Naive thymus-derived CD4-positive, alpha-beta T cell (primary cell): ENCODE data around the gene DEUP1. TPM values are rescaled to one million over a fixed set of nuclear protein-coding genes. Genes with fewer than 3 reads are reported as not detected.
"Not testable (repeated sequence)": the region's sequence is repeated elsewhere in the genome, so short reads cannot be mapped to it uniquely, and the experiment has no call there.

ENCODE experiments used
- ATAC-seq: fragments of 150-1000 bp; cut with Tn5 transposase; 2 replicates; pipeline ENCODE4 v1.10.0; 2021; ENCODE audit warnings: mild to moderate bottlenecking, moderate library complexity
- CTCF ChIA-PET: fragments of 350-600 bp; sonication (Branson Sonifier 250); formaldehyde crosslinking; loops from one replicate; lab custom pipeline; 2021; ENCODE audit warnings: antibody characterized with exemption; lab: Charles Lee
- POLR2A ChIA-PET: fragments of 350-600 bp; sonication (Branson Sonifier 250); formaldehyde crosslinking; loops from one replicate; lab custom pipeline; 2021; ENCODE audit warnings: antibody characterized with exemption, inconsistent platforms; lab: Charles Lee
- DNase-seq, 9 donors: peaks; one replicate each; pipeline versions ENCODE4 v3.0.0 to v3.0.0-alpha.2; 2020 to 2022; ENCODE audit warnings: mixed read lengths in 1 of 9
- H3K27ac ChIP-seq: one replicate; pipeline ENCODE4 v1.7.0; 2013; ENCODE audit warnings: mild to moderate bottlenecking, low read depth, low read length, moderate library complexity
- H3K27me3 ChIP-seq, 2 donors: one replicate each; pipeline ENCODE4 v1.7.0; 2013; ENCODE audit warnings: low read length in 2 of 2, mild to moderate bottlenecking in 2 of 2, moderate library complexity in 2 of 2; ENCODE audit not compliant: control insufficient read depth in 2 of 2, insufficient read depth in 2 of 2
- H3K36me3 ChIP-seq, 3 experiments: 1 replicate in 2 of 3; 2 replicates in 1 of 3; pipeline ENCODE4 v1.7.0; 2013; ENCODE audit warnings: low read length in 3 of 3, mild to moderate bottlenecking in 3 of 3, moderate library complexity in 1 of 3; ENCODE audit not compliant: insufficient read depth in 3 of 3, control insufficient read depth in 2 of 3
- H3K4me1 ChIP-seq, 2 donors: one replicate each; pipeline ENCODE4 v1.7.0; 2013; ENCODE audit warnings: low read length in 2 of 2, mild to moderate bottlenecking in 2 of 2, moderate library complexity in 1 of 2; ENCODE audit not compliant: control insufficient read depth in 2 of 2, insufficient read depth in 2 of 2
- H3K4me3 ChIP-seq: 2 replicates; pipeline ENCODE4 v1.7.0; 2013; ENCODE audit warnings: mild to moderate bottlenecking, low read length
- H3K9me3 ChIP-seq, 3 experiments: 1 replicate in 2 of 3; 2 replicates in 1 of 3; pipeline ENCODE4 v1.7.0; 2013; ENCODE audit warnings: low read length in 3 of 3; ENCODE audit not compliant: control insufficient read depth in 2 of 3
- H3K27ac Mint-ChIP-seq, 9 donors: one replicate each; pipeline ENCODE4 v1.8.0; 2020 to 2022; ENCODE audit warnings: mixed read lengths in 9 of 9, mild to moderate bottlenecking in 8 of 9, moderate library complexity in 5 of 9, inconsistent platforms in 2 of 9
- H3K27me3 Mint-ChIP-seq, 5 donors: one replicate each; pipeline ENCODE4 v1.8.0; 2021 to 2022; ENCODE audit warnings: mixed read lengths in 5 of 5, mild to moderate bottlenecking in 1 of 5
- H3K36me3 Mint-ChIP-seq, 5 donors: one replicate each; pipeline ENCODE4 v1.8.0; 2020 to 2022; ENCODE audit warnings: mixed read lengths in 5 of 5, mild to moderate bottlenecking in 3 of 5, inconsistent platforms in 1 of 5
- H3K4me1 Mint-ChIP-seq, 7 donors: one replicate each; pipeline ENCODE4 v1.8.0; 2020 to 2022; ENCODE audit warnings: mixed read lengths in 7 of 7, mild to moderate bottlenecking in 3 of 7, inconsistent platforms in 1 of 7
- H3K4me3 Mint-ChIP-seq, 10 donors: one replicate each; pipeline ENCODE4 v1.8.0; 2020 to 2022; ENCODE audit warnings: mild to moderate bottlenecking in 10 of 10, mixed read lengths in 10 of 10, moderate library complexity in 6 of 10, inconsistent platforms in 2 of 10
- H3K9me3 Mint-ChIP-seq, 11 donors: one replicate each; pipeline ENCODE4 v1.8.0; 2020 to 2022; ENCODE audit warnings: mixed read lengths in 11 of 11, mild to moderate bottlenecking in 4 of 11, inconsistent platforms in 1 of 11, moderate library complexity in 1 of 11
- intact Hi-C, 2 donors: fragments of 100-400 bp; cut with micrococcal nuclease; formaldehyde crosslinking; loops; one replicate each; pipeline ENCODE4 v1.15.1; 2023
- polyA plus RNA-seq, 2 donors: library from polyadenylated mRNA; unstranded; fragments of 300-500 nt; fragmentation: Illumina TruSeq; gene quantifications; one replicate each; pipeline ENCODE4 v1.2.3, GENCODE V29; 2021
- total RNA-seq, 6 experiments: library from RNA in 5 of 6; stranded (reverse) in 5 of 6; gene quantifications; 1 replicate in 5 of 6; 2 replicates in 1 of 6; pipeline ENCODE4 v1.2.3 and lab custom pipeline; 2021 to 2026

The DEUP1 gene
- total and polyA plus RNA-seq, 7 experiments from 2014 or later = not detected

- Mint-ChIP-seq H3K27ac (no peak overlapping the region), H3K4me3 (no peak overlapping the region), H3K4me1 (no peaks in the 10 kb centered on the region), H3K9me3 (peaks cover 0 to 2% (median 0%) of the 10 kb centered on the region in 11 donors), H3K27me3 (peaks cover 4 to 31% (median 28%) of the 10 kb centered on the region in 5 donors), H3K36me3 (no peaks in the 10 kb centered on the region)
- no peaks in the 10 kb centered on the region for H3K9me3 ChIP-seq
- H3K4me3 ChIP-seq = no peak overlapping the region
- no peaks in the 10 kb centered on the region for H3K4me1 ChIP-seq
- ChIA-PET CTCF (no interaction called here), POLR2A (no interaction called here)
- no peaks in the 10 kb centered on the region for H3K36me3 ChIP-seq
- DNase-seq (no peak), ATAC-seq (no peak)
- H3K27ac ChIP-seq = no peak overlapping the region
- intact Hi-C loops = no loop called here
- no peaks in the 10 kb centered on the region for H3K27me3 ChIP-seq
Observed at GRCh38 chr11:93291898-93292297, 38.6 kb upstream of the DEUP1 start.

GRCh38 chr11:93295921-93296575, 34.5 kb upstream of the DEUP1 start:
- Mint-ChIP-seq H3K9me3 (no peaks in the 10 kb centered on the region), H3K4me1 (no peaks in the 10 kb centered on the region), H3K27me3 (peaks cover 4 to 30% (median 17%) of the 10 kb centered on the region in 5 donors), H3K27ac (no peak overlapping the region), H3K4me3 (no peak overlapping the region), H3K36me3 (no peaks in the 10 kb centered on the region)
- Histone ChIP-seq H3K36me3 (no peaks in the 10 kb centered on the region), H3K4me1 (no peaks in the 10 kb centered on the region), H3K4me3 (no peak overlapping the region), H3K27ac (no peak overlapping the region), H3K27me3 (no peaks in the 10 kb centered on the region), H3K9me3 (no peaks in the 10 kb centered on the region)
- ATAC-seq (no peak), DNase-seq (no peak)
- CTCF ChIA-PET = no interaction called here
- intact Hi-C loops = no loop called here
- POLR2A ChIA-PET = no interaction called here

- no peak for ATAC-seq
Observed at GRCh38 chr11:93303689-93304088, 26.9 kb upstream of the DEUP1 start.

GRCh38 chr11:93314399-93314798, 16.1 kb upstream of the DEUP1 start:
- H3K4me1 Mint-ChIP-seq, H3K4me1 ChIP-seq, ATAC-seq, H3K27ac Mint-ChIP-seq, H3K4me3 Mint-ChIP-seq, H3K27me3 ChIP-seq, POLR2A ChIA-PET, H3K36me3 Mint-ChIP-seq, H3K27ac ChIP-seq, H3K9me3 ChIP-seq, H3K36me3 ChIP-seq, intact Hi-C loops, DNase-seq, H3K4me3 ChIP-seq, CTCF ChIA-PET: not testable (repeated sequence)
- H3K9me3 Mint-ChIP-seq = peaks cover 8 to 70% (median 27%) of the 10 kb centered on the region in 11 donors
- H3K27me3 Mint-ChIP-seq = peaks cover 0 to 15% (median 4%) of the 10 kb centered on the region in 5 donors

More at GRCh38 chr11:93303689-93304088, 26.9 kb upstream of the DEUP1 start:
- Mint-ChIP-seq H3K27me3 (peaks cover 1 to 41% (median 21%) of the 10 kb centered on the region in 5 donors), H3K4me1 (no peaks in the 10 kb centered on the region), H3K9me3 (peaks cover 0 to 16% (median 0%) of the 10 kb centered on the region in 11 donors), H3K4me3 (no peak overlapping the region), H3K36me3 (no peaks in the 10 kb centered on the region), H3K27ac (no peak overlapping the region)
- H3K27me3 ChIP-seq = no peaks in the 10 kb centered on the region
- H3K4me3 ChIP-seq = no peak overlapping the region
- H3K27ac ChIP-seq = no peak overlapping the region
- ChIA-PET POLR2A (no interaction called here), CTCF (no interaction called here)
- no peaks in the 10 kb centered on the region for H3K9me3 ChIP-seq
- no peaks in the 10 kb centered on the region for H3K4me1 ChIP-seq
- no peak for DNase-seq
- intact Hi-C loops = no loop called here
- H3K36me3 ChIP-seq = no peaks in the 10 kb centered on the region

GRCh38 chr11:93319224-93319839, 11.2 kb upstream of the DEUP1 start:
- Histone ChIP-seq H3K4me1 (no peaks in the 10 kb centered on the region), H3K4me3 (no peak overlapping the region), H3K36me3 (no peaks in the 10 kb centered on the region), H3K27ac (no peak overlapping the region), H3K27me3 (no peaks in the 10 kb centered on the region), H3K9me3 (no peaks in the 10 kb centered on the region)
- DNase-seq = no peak
- H3K4me1 Mint-ChIP-seq = no peaks in the 10 kb centered on the region
- H3K9me3 Mint-ChIP-seq = peaks cover 7 to 44% (median 22%) of the 10 kb centered on the region in 11 donors
- H3K4me3 Mint-ChIP-seq = no peak overlapping the region
- ATAC-seq = no peak
- ChIA-PET POLR2A (no interaction called here), CTCF (no interaction called here)
- H3K27me3 Mint-ChIP-seq = peaks cover 0 to 31% (median 12%) of the 10 kb centered on the region in 5 donors
- intact Hi-C loops = no loop called here
- no peak overlapping the region for H3K27ac Mint-ChIP-seq
- peaks cover 0 to 4% (median 0%) of the 10 kb centered on the region in 5 donors for H3K36me3 Mint-ChIP-seq

GRCh38 chr11:93320230-93320629, 10.3 kb upstream of the DEUP1 start:
- Mint-ChIP-seq H3K27ac (no peak overlapping the region), H3K4me3 (no peak overlapping the region), H3K9me3 (peaks cover 1 to 35% (median 15%) of the 10 kb centered on the region in 11 donors), H3K27me3 (peaks cover 0 to 31% (median 14%) of the 10 kb centered on the region in 5 donors), H3K36me3 (peaks cover 0 to 2% (median 0%) of the 10 kb centered on the region in 5 donors), H3K4me1 (no peaks in the 10 kb centered on the region)
- Histone ChIP-seq H3K36me3 (no peaks in the 10 kb centered on the region), H3K4me1 (no peaks in the 10 kb centered on the region), H3K4me3 (no peak overlapping the region), H3K9me3 (no peaks in the 10 kb centered on the region), H3K27ac (no peak overlapping the region), H3K27me3 (no peaks in the 10 kb centered on the region)
- intact Hi-C loops = no loop called here
- DNase-seq (no peak), ATAC-seq (no peak)
- CTCF ChIA-PET = no interaction called here
- POLR2A ChIA-PET = no interaction called here

- Histone ChIP-seq H3K4me3 (no peak overlapping the region), H3K9me3 (no peaks in the 10 kb centered on the region)
Observed at GRCh38 chr11:93322207-93322606, 8.3 kb upstream of the DEUP1 start.

More at GRCh38 chr11:93322207-93322606, 8.3 kb upstream of the DEUP1 start:
- Histone ChIP-seq H3K27me3 (no peaks in the 10 kb centered on the region), H3K4me1 (no peaks in the 10 kb centered on the region), H3K27ac (no peak overlapping the region), H3K36me3 (no peaks in the 10 kb centered on the region)
- Mint-ChIP-seq H3K4me3 (no peak overlapping the region), H3K4me1 (no peaks in the 10 kb centered on the region), H3K9me3 (peaks cover 0 to 20% (median 7%) of the 10 kb centered on the region in 11 donors), H3K27me3 (peaks cover 4 to 24% (median 16%) of the 10 kb centered on the region in 5 donors), H3K36me3 (no peaks in the 10 kb centered on the region), H3K27ac (no peak overlapping the region)
- POLR2A ChIA-PET = no interaction called here
- CTCF ChIA-PET = no interaction called here
- intact Hi-C loops = no loop called here
- DNase-seq (no peak), ATAC-seq (no peak)
